Karpas-422 (cell line): ENCODE results near the gene PTH2. TPM values are rescaled to one million over a fixed set of nuclear protein-coding genes. Genes with fewer than 3 reads are reported as not detected.
"Not testable (repeated sequence)": the region's sequence is repeated elsewhere in the genome, so short reads cannot be mapped to it uniquely, and the experiment has no call there.

Experiments
- DNase-seq: peaks from one replicate; pipeline ENCODE4 v3.0.0-alpha.2; 2015
- H2AFZ ChIP-seq: fragments of 200-600 bp; sonication (generic); 2 replicates; pipeline ENCODE4 v1.6.1; 2014; ENCODE audit warnings: antibody characterized with exemption, low read length, mixed read lengths
- H3K27ac ChIP-seq: fragments of 200-600 bp; sonication (generic); 2 replicates; pipeline ENCODE4 v1.5.1; 2014; ENCODE audit warnings: mild to moderate bottlenecking, low read length, moderate library complexity
- H3K27me3 ChIP-seq: fragments of 200-600 bp; sonication (generic); 2 replicates; pipeline ENCODE4 v1.6.1; 2014; ENCODE audit warnings: low read length, mixed read lengths
- H3K36me3 ChIP-seq: fragments of 200-600 bp; sonication (generic); 2 replicates; pipeline ENCODE4 v1.6.1; 2014; ENCODE audit warnings: low read length, mixed read lengths; ENCODE audit not compliant: insufficient read depth
- H3K4me1 ChIP-seq: fragments of 200-600 bp; sonication (generic); 2 replicates; pipeline ENCODE4 v1.6.1; 2014; ENCODE audit warnings: mild to moderate bottlenecking, low read length, mixed read lengths
- H3K4me2 ChIP-seq: fragments of 200-600 bp; sonication (generic); 2 replicates; pipeline ENCODE4 v1.6.1; 2014; ENCODE audit warnings: low read length, low read depth, mild to moderate bottlenecking; ENCODE audit not compliant: poor library complexity, severe bottlenecking
- H3K4me3 ChIP-seq: fragments of 200-600 bp; sonication (generic); 2 replicates; pipeline ENCODE4 v1.5.1; 2014; ENCODE audit warnings: mild to moderate bottlenecking, antibody characterized with exemption, low read length, mixed read lengths
- H3K79me2 ChIP-seq: fragments of 200-600 bp; sonication (generic); 2 replicates; pipeline ENCODE4 v1.6.1; 2014; ENCODE audit warnings: mild to moderate bottlenecking, low read length, mixed read lengths
- H3K9ac ChIP-seq: fragments of 200-600 bp; sonication (generic); 2 replicates; pipeline ENCODE4 v1.6.0; 2014; ENCODE audit warnings: low read length
- H3K9me2 ChIP-seq: fragments of 200-600 bp; sonication (generic), shearing (Covaris generic); replicated peaks from 2 replicates; pipeline ENCODE4 v1.6.0; 2014; ENCODE audit warnings: mild to moderate bottlenecking, low read length, moderate library complexity; ENCODE audit not compliant: insufficient read depth
- H3K9me3 ChIP-seq: fragments of 300-700, 200-600 bp; sonication (generic); 2 replicates; pipeline ENCODE4 v1.6.1; 2014; ENCODE audit warnings: low read length, mixed read lengths
- H4K20me1 ChIP-seq: fragments of 200-600 bp; sonication (generic); 2 replicates; pipeline ENCODE4 v1.6.1; 2014; ENCODE audit warnings: mild to moderate bottlenecking, antibody characterized with exemption, low read length, low read depth; ENCODE audit not compliant: insufficient read depth
- total RNA-seq: library from RNA; depleted of rRNA; stranded (reverse); fragments of >200 nt; shearing (Covaris generic); gene quantifications from 2 replicates; pipeline ENCODE4 v1.2.3, GENCODE V29; 2014; ENCODE audit warnings: low replicate concordance

Gene PTH2
- total RNA-seq, 1 experiment from 2014 or later, result not detected

DNA sequence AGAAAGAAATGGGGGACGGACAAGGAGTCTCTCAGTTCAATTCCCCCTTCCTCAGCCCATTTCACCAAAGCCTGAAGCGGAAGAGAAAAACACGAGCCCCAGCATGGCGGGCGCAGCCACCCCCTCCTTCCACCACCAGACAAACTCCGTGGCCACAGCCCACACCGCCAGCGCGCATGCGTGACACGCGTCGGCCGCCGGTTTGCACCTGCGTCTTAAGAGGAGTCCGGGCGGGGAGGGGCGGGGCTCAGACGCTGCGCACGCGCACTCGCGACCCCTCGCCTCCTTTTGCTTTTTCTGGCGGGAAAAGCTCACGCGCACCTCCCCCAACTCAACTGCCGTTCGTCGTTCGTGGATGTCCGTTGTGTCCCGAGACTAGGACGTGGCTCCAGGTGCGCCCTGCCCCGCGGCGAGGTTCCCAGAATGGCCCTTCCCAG, 35.3 kb downstream of the PTH2 start, which contains the start of gene KASH5:
Gene KASH5, plus strand, starts transcription at position 314 of the 437 bp plus-strand sequence. CDS start 2,635 bp downstream, outside the sequence.
- Histone ChIP-seq H3K9ac (peak within 1 kb of the TSS; percentile 75), H3K27ac (peak within 1 kb of the TSS; percentile 96), H2AFZ (no peak within 1 kb of the TSS), H3K36me3 (no peaks in the 10 kb centered on the region), H3K4me3 (no peak within 1 kb of the TSS; the same call in 1 of the 2 replicates), H4K20me1 (no peaks in the 10 kb centered on the region), H3K4me1 (peaks cover 64% of the 10 kb centered on the region), H3K79me2 (no peaks in the 10 kb centered on the region), H3K27me3 (no peaks in the 10 kb centered on the region), H3K9me2 (no peaks in the 10 kb centered on the region), H3K9me3 (peaks cover 4% of the 10 kb centered on the region; the same call in 1 of the 2 replicates), H3K4me2 (peak within 1 kb of the TSS; percentile 42)
- DNase-seq, result no peak

DNA sequence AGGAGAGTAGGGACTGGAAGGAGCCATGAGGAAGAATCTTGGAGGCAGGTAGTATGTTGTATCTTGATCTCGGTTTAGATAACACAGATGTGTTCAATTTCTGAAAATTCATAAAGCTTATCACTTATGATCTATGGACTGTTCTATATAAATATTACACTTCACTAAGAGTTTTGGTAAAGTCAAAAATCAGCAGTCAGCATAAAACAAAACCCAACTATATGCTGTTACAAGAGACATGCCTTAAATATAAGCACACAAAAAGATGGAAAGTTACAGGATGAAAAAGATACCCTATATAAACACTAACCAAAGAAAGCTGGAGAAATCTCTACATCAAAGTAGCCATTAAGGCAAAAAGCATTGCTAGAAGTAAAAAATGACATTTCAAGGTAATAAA, 39.6 kb downstream of the PTH2 start:
- Histone ChIP-seq H3K9me3 (peaks cover 9% of the 10 kb centered on the region), H3K4me3 (no peak overlapping the region), H3K79me2 (no peaks in the 10 kb centered on the region), H3K4me2 (no peak overlapping the region), H3K9me2 (no peaks in the 10 kb centered on the region), H3K4me1 (peaks cover 54% of the 10 kb centered on the region), H3K27ac (peak overlapping the region; percentile 51), H3K9ac (no peak overlapping the region), H3K36me3 (peaks cover 4% of the 10 kb centered on the region; the same call in 1 of the 2 replicates), H2AFZ (no peak overlapping the region), H4K20me1 (no peaks in the 10 kb centered on the region), H3K27me3 (no peaks in the 10 kb centered on the region)
- no peak for DNase-seq

DNA sequence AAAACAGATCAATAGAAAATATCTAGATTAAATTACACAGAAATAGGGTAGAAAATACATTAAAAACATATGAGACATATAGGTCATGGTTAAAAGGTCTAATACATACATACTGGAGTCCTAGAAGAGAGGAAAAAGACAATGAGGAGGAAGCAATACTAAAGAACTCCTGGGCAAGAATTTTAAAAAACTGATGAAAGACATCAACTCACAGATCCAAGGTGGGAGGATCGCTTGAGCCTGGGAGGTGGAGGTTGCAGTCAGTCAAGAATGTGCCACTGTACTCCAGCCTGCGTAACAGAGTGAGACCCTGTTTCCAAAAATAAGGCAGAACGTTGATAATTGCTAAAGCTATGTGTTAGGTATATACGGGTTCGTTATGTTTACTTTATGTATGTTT, 40.6 kb downstream of the PTH2 start:
- Histone ChIP-seq H3K9me3 (peaks cover 9% of the 10 kb centered on the region), H3K79me2 (no peaks in the 10 kb centered on the region), H3K27me3 (no peaks in the 10 kb centered on the region), H3K27ac (no peak overlapping the region), H3K4me3 (no peak overlapping the region), H3K36me3 (peaks cover 4% of the 10 kb centered on the region; the same call in 1 of the 2 replicates), H4K20me1 (no peaks in the 10 kb centered on the region), H3K9ac (no peak overlapping the region), H3K4me2 (no peak overlapping the region), H2AFZ (no peak overlapping the region), H3K9me2 (no peaks in the 10 kb centered on the region), H3K4me1 (peaks cover 54% of the 10 kb centered on the region)
- DNase-seq, result no peak

DNA sequence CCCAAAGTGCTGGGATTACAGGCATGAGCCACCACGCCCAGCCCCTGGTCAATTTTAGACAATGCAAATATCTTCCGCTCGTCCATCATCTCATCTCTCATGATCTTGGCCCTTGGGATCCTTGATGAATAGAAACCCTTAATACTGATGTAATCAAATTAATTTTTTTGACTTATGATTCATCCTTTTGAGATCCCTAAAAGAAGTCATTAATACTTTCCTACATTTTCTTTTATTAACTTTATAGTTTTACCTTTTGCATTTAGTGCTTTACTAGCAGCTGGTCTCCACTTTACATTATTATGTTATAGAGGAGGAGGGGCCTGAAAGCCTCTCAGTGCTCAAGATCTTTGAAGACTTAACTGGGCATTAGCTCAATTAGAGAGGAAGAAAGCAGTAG, 42.9 kb downstream of the PTH2 start:
- Histone ChIP-seq H3K4me3 (peak overlapping the region; percentile 51), H4K20me1 (no peaks in the 10 kb centered on the region), H3K9ac (peak overlapping the region; percentile 71), H3K9me3 (peaks cover 9% of the 10 kb centered on the region), H3K79me2 (no peaks in the 10 kb centered on the region), H3K27ac (peak overlapping the region; percentile 98), H3K27me3 (no peaks in the 10 kb centered on the region), H3K36me3 (peaks cover 4% of the 10 kb centered on the region; the same call in 1 of the 2 replicates), H2AFZ (no peak overlapping the region), H3K9me2 (no peaks in the 10 kb centered on the region), H3K4me2 (peak overlapping the region; percentile 75), H3K4me1 (peaks cover 49% of the 10 kb centered on the region)
- peak; percentile 95 for DNase-seq

DNA sequence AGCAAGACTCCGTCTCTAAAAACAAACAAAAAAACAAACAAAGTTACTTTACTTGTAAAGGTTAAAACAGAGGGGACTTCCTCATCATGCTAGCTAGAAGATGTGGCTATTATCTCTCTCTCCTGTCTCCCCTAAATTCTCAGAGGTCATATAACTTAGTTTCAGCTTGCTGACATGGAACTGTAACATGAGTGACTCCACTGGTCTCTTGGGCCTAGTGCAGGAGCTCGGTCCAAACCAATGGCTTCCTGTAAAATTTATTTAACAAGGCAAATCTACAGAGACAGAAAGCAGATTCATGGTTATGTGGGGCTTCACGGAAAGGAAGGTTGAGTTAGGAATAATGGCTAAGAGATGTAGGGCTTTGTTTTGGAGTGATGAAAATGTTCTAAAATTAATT, 44.7 kb downstream of the PTH2 start:
- DNase-seq, result peak; percentile 96
- Histone ChIP-seq H3K9me3 (peaks cover 5% of the 10 kb centered on the region), H4K20me1 (no peaks in the 10 kb centered on the region), H3K9ac (peak overlapping the region; percentile 61), H3K9me2 (no peaks in the 10 kb centered on the region), H3K36me3 (peaks cover 4% of the 10 kb centered on the region; the same call in 1 of the 2 replicates), H3K79me2 (no peaks in the 10 kb centered on the region), H3K27me3 (no peaks in the 10 kb centered on the region), H3K4me1 (peaks cover 60% of the 10 kb centered on the region), H3K4me3 (peak overlapping the region; percentile 12), H3K27ac (peak overlapping the region; percentile 98), H2AFZ (no peak overlapping the region), H3K4me2 (peak overlapping the region; percentile 75)

DNA sequence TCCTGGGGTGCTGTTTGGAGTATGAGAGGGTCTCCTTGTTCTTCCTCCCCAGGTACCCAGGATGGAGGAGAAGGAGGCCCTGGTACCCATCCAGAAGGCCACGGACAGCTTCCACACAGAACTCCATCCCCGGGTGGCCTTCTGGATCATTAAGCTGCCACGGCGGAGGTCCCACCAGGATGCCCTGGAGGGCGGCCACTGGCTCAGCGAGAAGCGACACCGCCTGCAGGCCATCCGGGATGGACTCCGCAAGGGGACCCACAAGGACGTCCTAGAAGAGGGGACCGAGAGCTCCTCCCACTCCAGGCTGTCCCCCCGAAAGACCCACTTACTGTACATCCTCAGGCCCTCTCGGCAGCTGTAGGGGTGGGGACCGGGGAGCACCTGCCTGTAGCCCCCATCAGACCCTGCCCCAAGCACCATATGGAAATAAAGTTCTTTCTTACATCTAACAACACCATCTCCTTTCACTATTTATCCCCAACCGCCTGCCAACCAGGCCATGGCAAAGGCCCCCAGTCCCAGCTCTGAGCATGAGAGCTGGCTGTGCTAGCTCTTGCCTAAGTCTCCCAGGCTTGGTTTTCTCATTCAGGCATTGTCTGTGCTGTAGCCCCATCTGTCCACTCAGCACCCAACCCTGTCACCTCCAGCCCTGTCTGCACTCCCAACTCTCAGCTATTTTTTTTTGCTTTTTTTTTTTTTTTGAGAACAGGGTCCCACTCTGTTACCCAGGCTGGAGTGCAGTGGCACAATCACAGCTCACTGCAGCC, 48.4 kb downstream of the PTH2 start:
- DNase-seq, result peak; percentile 62
- Histone ChIP-seq H2AFZ (no peak overlapping the region), H3K9ac (peak overlapping the region; percentile 49), H3K79me2 (no peaks in the 10 kb centered on the region), H3K36me3 (peaks cover under 1% of the 10 kb centered on the region; the same call in 1 of the 2 replicates), H3K9me2 (no peaks in the 10 kb centered on the region), H3K9me3 (peaks cover 5% of the 10 kb centered on the region), H3K4me3 (no peak overlapping the region; the same call in 1 of the 2 replicates), H4K20me1 (no peaks in the 10 kb centered on the region), H3K4me2 (peak overlapping the region; percentile 77), H3K27ac (peak overlapping the region; percentile 88), H3K27me3 (peaks cover 3% of the 10 kb centered on the region; the same call in 1 of the 2 replicates), H3K4me1 (peaks cover 57% of the 10 kb centered on the region)

DNA sequence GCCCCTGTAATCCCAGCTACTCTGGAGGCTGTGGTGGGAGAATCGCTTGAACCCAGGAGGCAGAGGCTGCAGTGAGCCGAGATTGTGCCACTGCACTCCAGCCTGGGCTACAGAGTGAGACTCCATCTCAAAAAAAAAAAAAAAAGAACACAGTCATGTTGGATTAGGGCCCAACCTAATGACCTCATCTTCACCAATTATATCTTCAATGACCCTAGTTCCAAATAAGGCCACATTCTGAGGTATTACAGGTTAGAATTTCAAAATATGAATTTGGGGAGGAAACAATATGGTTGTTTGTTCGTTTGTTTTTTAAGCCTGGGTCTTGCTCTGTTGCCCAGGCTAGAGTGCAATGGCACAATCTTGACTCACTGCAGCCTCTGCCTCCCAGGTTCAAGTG, 50.1 kb downstream of the PTH2 start:
- Histone ChIP-seq H3K9ac (peak overlapping the region; percentile 58), H3K4me1 (peaks cover 40% of the 10 kb centered on the region), H3K4me2 (peak overlapping the region; percentile 77), H3K9me3 (peaks cover 18% of the 10 kb centered on the region), H3K4me3 (peak overlapping the region; percentile 54), H3K27ac (peak overlapping the region; percentile 88), H2AFZ (0 out of 2 replicates have a peak overlapping the region, but pooled peaks have one; percentile 83)
- H3K9me2 ChIP-seq, H3K79me2 ChIP-seq, H3K27me3 ChIP-seq, H4K20me1 ChIP-seq, H3K36me3 ChIP-seq, DNase-seq: not testable (repeated sequence)
